Measurements from ENCODE around the gene FAM118A.
A peak's percentile ranks its signal among the peaks of the same experiment; 100 is the strongest.

FAM118A gene

DNA sequence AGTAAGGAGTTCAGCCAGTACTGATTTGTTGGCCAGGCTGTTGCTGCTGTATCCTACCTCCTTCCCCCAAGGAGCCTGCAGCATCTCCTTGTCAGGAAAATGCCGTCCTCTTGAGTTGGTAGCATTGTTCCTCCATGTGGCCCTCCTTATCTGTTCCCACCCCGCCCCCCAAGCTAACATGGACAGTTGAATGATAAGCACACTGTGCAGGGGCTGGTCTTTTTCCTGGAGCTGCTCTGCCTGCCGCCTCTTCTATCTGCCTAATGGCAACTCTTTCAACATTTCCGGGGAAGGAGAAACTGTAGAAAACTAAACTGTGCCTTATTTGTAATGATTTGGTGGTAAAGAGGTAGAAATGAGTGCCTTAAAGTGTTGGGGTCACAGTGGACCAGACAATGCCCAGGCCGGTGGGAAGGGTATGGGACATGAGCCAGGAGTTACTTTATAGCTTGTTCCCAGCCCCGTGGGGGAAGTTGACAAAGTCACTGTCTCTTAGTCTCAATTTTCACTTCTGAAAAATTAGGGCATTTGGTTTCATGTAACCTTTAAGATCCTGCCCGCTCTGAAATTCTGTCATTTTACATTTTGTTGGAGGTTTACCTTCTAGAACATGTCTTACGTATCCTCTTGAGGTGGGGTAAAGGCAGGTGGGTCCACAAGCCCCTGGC is 4.5 kb downstream of the FAM118A start:
- TF ChIP-seq CTCF (IDR thresholded peaks at IDR 0.05; ENCODE audit: low read depth, low read length), result no peak
- DNase-seq (ENCODE audit: extremely low read depth, low read depth), result no peak

GRCh38 chr22:45314786-45315185 is 5.1 kb downstream of the FAM118A start:
- no peak for DNase-seq (ENCODE audit: extremely low read depth, low read depth)

GRCh38 chr22:45316796-45317526 is 7.2 kb downstream of the FAM118A start:
- no peak for TF ChIP-seq CTCF (IDR thresholded peaks at IDR 0.05; ENCODE audit: low read depth, low read length)

More at GRCh38 chr22:45314786-45315185, 5.1 kb downstream of the FAM118A start:
- TF ChIP-seq CTCF (IDR thresholded peaks at IDR 0.05; ENCODE audit: low read depth, low read length), result no peak

GRCh38 chr22:45317551-45318167 is 7.9 kb downstream of the FAM118A start:
- peak; percentile 44 for TF ChIP-seq CTCF (IDR thresholded peaks at IDR 0.05; ENCODE audit: low read depth, low read length)
- peak; percentile 25 for DNase-seq (ENCODE audit: extremely low read depth, low read depth)

More at GRCh38 chr22:45316796-45317526, 7.2 kb downstream of the FAM118A start:
- no peak for DNase-seq (ENCODE audit: extremely low read depth, low read depth)

DNA sequence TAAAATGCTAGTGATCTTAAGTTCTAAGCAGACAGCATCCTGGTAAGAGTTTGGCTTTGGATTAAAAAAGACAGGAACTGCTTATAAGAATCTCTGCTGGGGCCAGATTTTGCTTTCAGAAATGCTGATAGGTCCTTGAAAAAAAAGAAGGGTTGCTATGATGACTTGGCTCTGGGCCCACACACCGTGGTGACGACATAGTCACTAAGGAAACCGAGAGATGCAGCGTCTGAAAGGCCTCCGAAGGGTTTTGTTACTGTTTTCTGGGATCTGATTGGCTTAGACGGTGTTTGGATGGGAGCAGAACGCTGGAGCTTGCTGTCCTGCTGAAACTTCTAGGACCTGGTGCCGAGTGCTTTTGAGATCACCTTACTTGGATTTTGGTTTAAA is 8.4 kb downstream of the FAM118A start:
- DNase-seq (ENCODE audit: extremely low read depth, low read depth), result peak; percentile 82
- TF ChIP-seq CTCF (IDR thresholded peaks at IDR 0.05; ENCODE audit: low read depth, low read length), result no peak

GRCh38 chr22:45318558-45319323 is 9.0 kb downstream of the FAM118A start:
- DNase-seq (ENCODE audit: extremely low read depth, low read depth), result no peak
- no peak for TF ChIP-seq CTCF (IDR thresholded peaks at IDR 0.05; ENCODE audit: low read depth, low read length)
